HEK293 (cell line): ENCODE measurements around the gene ATP12A.
"Not testable (repeated sequence)": the region's sequence is repeated elsewhere in the genome, so short reads cannot be mapped to it uniquely, and the experiment has no call there.

ENCODE experiments used
- CTCF ChIA-PET: fragments of 350-600 bp; formaldehyde crosslinking; extraction: SDS; loops from one replicate; lab custom pipeline; 2021; ENCODE audit warnings: antibody characterized with exemption; lab: Yijun Ruan, JAX
- POLR2A ChIA-PET: fragments of 300-600 bp; formaldehyde crosslinking; extraction: SDS; loops from one replicate; lab custom pipeline; 2020; ENCODE audit warnings: antibody characterized with exemption, inconsistent platforms; lab: Yijun Ruan, JAX
- H3K27ac ChIP-seq: fragments of 200-500 bp; sonication (Bioruptor generic); 2 replicates; pipeline ENCODE4 v1.5.1; 2014; ENCODE audit warnings: low read depth, low read length, control low read depth, inconsistent platforms; ENCODE audit errors: extremely low read depth
- H3K36me3 ChIP-seq, 2 experiments: fragments of 200-500 bp in 1 of 2; sonication (Bioruptor generic) in 1 of 2; 1 replicate in 1 of 2; 2 replicates in 1 of 2; pipeline ENCODE4 v1.5.1; 2014 to 2017; ENCODE audit warnings: inconsistent platforms in 2 of 2, low read length in 2 of 2; ENCODE audit not compliant: control insufficient read depth in 2 of 2, insufficient read depth in 1 of 2
- H3K4me1 ChIP-seq: fragments of 200-500 bp; sonication (Bioruptor generic); 2 replicates; pipeline ENCODE4 v1.5.1; 2014; ENCODE audit warnings: mild to moderate bottlenecking, low read length, inconsistent platforms; ENCODE audit not compliant: control insufficient read depth, insufficient read depth
- H3K4me3 ChIP-seq: 2 replicates; pipeline ENCODE4 v1.5.1; 2011; ENCODE audit warnings: low read depth, mild to moderate bottlenecking, control low read depth, low read length, moderate library complexity
- H3K9me3 ChIP-seq: fragments of 200-500 bp; sonication (Bioruptor generic); 2 replicates; pipeline ENCODE4 v1.5.1; 2014; ENCODE audit warnings: low read depth, low read length, inconsistent platforms; ENCODE audit not compliant: control insufficient read depth, insufficient read depth
- BCL11A ChIP-seq: fragments of 450-650 bp; formaldehyde crosslinking; IDR thresholded peaks from 2 replicates; pipeline ENCODE4 v1.5.1; 2016; ENCODE audit warnings: low read depth, missing biosample characterization, missing genetic modification characterization
- CTCF ChIP-seq: fragments of 450-650 bp; formaldehyde crosslinking; IDR thresholded peaks from 2 replicates; pipeline ENCODE4 v1.5.1; 2016; ENCODE audit warnings: missing biosample characterization, missing genetic modification characterization
- PRDM1 ChIP-seq: fragments of 450-650 bp; formaldehyde crosslinking; IDR thresholded peaks from 2 replicates; pipeline ENCODE4; 2016; ENCODE audit warnings: missing biosample characterization, missing genetic modification characterization
- ZBTB10 ChIP-seq: fragments of 450-650 bp; formaldehyde crosslinking; IDR thresholded peaks from 2 replicates; pipeline ENCODE4 v1.5.1; 2016; ENCODE audit warnings: missing biosample characterization, missing genetic modification characterization
- ZNF114 ChIP-seq: fragments of 450-650 bp; formaldehyde crosslinking; IDR thresholded peaks from 2 replicates; pipeline ENCODE4 v1.5.0; 2017; ENCODE audit warnings: missing biosample characterization, missing genetic modification characterization
- ZNF175 ChIP-seq: fragments of 450-650 bp; formaldehyde crosslinking; IDR thresholded peaks from 2 replicates; pipeline ENCODE4 v1.5.1; 2016; ENCODE audit warnings: missing biosample characterization, missing genetic modification characterization
- ZNF311 ChIP-seq: fragments of 450-650 bp; formaldehyde crosslinking; IDR thresholded peaks from 2 replicates; pipeline ENCODE4 v1.5.1; 2017; ENCODE audit warnings: missing biosample characterization, missing genetic modification characterization, borderline replicate concordance
- ZNF335 ChIP-seq: fragments of 450-650 bp; formaldehyde crosslinking; conservative IDR thresholded peaks from 2 replicates; pipeline ENCODE4 v1.5.1; 2016; ENCODE audit warnings: missing biosample characterization, missing genetic modification characterization
- ZNF362 ChIP-seq: fragments of 450-650 bp; formaldehyde crosslinking; IDR thresholded peaks from 2 replicates; pipeline ENCODE4 v1.5.1; 2016; ENCODE audit warnings: missing biosample characterization, missing genetic modification characterization
- ZNF398 ChIP-seq: fragments of 450-650 bp; formaldehyde crosslinking; IDR thresholded peaks from 2 replicates; pipeline ENCODE4 v1.5.1; 2017; ENCODE audit warnings: missing biosample characterization, missing genetic modification characterization
- ZNF501 ChIP-seq: fragments of 450-650 bp; formaldehyde crosslinking; IDR thresholded peaks from 2 replicates; pipeline ENCODE4 v1.5.1; 2016; ENCODE audit warnings: missing biosample characterization, missing genetic modification characterization
- ZNF654 ChIP-seq: fragments of 450-650 bp; formaldehyde crosslinking; IDR thresholded peaks from 2 replicates; pipeline ENCODE4 v1.5.1; 2016; ENCODE audit warnings: low read depth, missing biosample characterization, missing genetic modification characterization

ATP12A gene

GRCh38 chr13:24727731-24728601 is 47.8 kb downstream of the ATP12A start:
- Histone ChIP-seq H3K36me3 (no peaks in the 10 kb centered on the region), H3K4me3 (no peak overlapping the region), H3K27ac (no peak overlapping the region), H3K9me3 (no peaks in the 10 kb centered on the region), H3K4me1 (no peaks in the 10 kb centered on the region)
- ChIA-PET CTCF (interaction anchor here (0.6 to 4.9 kb wide), 21 partner anchors 8 to 696 kb away, joined by 3 to 48 read pairs (median 3); no protein-coding TSS in a partner anchor), POLR2A (no interaction called here)
- TF ChIP-seq ZNF362 (peak; percentile 94), ZBTB10 (tag by site-specific recombination) (no peak), ZNF654 (tag by site-specific recombination) (peak; percentile 86), PRDM1 (tag by site-specific recombination) (no peak), CTCF (tag by site-specific recombination) (peak; percentile 81), ZNF501 (tag by site-specific recombination) (no peak), ZNF335 (tag by site-specific recombination) (no peak)

- H3K4me3 ChIP-seq, H3K36me3 ChIP-seq, H3K4me1 ChIP-seq, H3K27ac ChIP-seq, POLR2A ChIA-PET, H3K9me3 ChIP-seq: not testable (repeated sequence)
- CTCF ChIA-PET, result interaction anchor here (1.2 kb wide), 1 partner anchor 36 kb away, joined by 3 read pairs; no protein-coding TSS in a partner anchor
Observed at GRCh38 chr13:24730873-24731567, 50.8 kb downstream of the ATP12A start.

GRCh38 chr13:24734950-24735349 is 54.7 kb downstream of the ATP12A start:
- H3K27ac ChIP-seq, result no peak overlapping the region
- TF ChIP-seq ZNF311 (tag by site-specific recombination), result no peak
- TF ChIP-seq ZNF175 (tag by site-specific recombination), result no peak
- no peak for TF ChIP-seq ZNF114 (tag by site-specific recombination)
- TF ChIP-seq ZNF398 (tag by site-specific recombination), result no peak
- TF ChIP-seq BCL11A (tag by site-specific recombination), result no peak
- no peaks in the 10 kb centered on the region for H3K9me3 ChIP-seq
- H3K4me3 ChIP-seq, result no peak overlapping the region
- H3K36me3 ChIP-seq, result no peaks in the 10 kb centered on the region
- ChIA-PET CTCF (interaction anchor here (2.3 kb wide), 1 partner anchor 8 kb away, joined by 6 read pairs; no protein-coding TSS in a partner anchor), POLR2A (no interaction called here)
- H3K4me1 ChIP-seq, result no peaks in the 10 kb centered on the region
